Hepatocyte (in vitro differentiated cells): Measurements from ENCODE around the gene MAN1C1. TPM values are rescaled to one million over a fixed set of nuclear protein-coding genes. Genes with fewer than 3 reads are reported as not detected.
"Not testable (repeated sequence)": the region's sequence is repeated elsewhere in the genome, so short reads cannot be mapped to it uniquely, and the experiment has no call there.

Experiments
- DNase-seq: peaks from one replicate; pipeline ENCODE4 v3.0.0-alpha.2; 2016; ENCODE audit warnings: low spot score
- H2AFZ ChIP-seq: fragments of 200-600 bp; sonication (generic); 2 replicates; pipeline ENCODE4 v1.6.0; 2016; ENCODE audit warnings: antibody characterized with exemption, mild to moderate bottlenecking
- H3K27ac ChIP-seq: fragments of 200-600 bp; sonication (generic); 2 replicates; pipeline ENCODE4 v1.5.1; 2016; ENCODE audit warnings: mild to moderate bottlenecking
- H3K27me3 ChIP-seq: fragments of 200-600 bp; sonication (generic); 2 replicates; pipeline ENCODE4 v1.6.1; 2016
- H3K36me3 ChIP-seq: fragments of 200-600 bp; sonication (generic); replicated peaks from 2 replicates; pipeline ENCODE4 v1.5.1; 2016; ENCODE audit warnings: low read depth; ENCODE audit not compliant: insufficient read depth
- H3K4me1 ChIP-seq: fragments of 200-600 bp; sonication (generic); 2 replicates; pipeline ENCODE4 v1.5.1; 2016; ENCODE audit warnings: mild to moderate bottlenecking, moderate library complexity; ENCODE audit not compliant: insufficient read depth
- H3K4me2 ChIP-seq: fragments of 200-600 bp; sonication (generic); 2 replicates; pipeline ENCODE4 v1.6.0; 2016
- H3K4me3 ChIP-seq: fragments of 200-600 bp; sonication (generic); 2 replicates; pipeline ENCODE4 v1.5.1; 2016; ENCODE audit warnings: mild to moderate bottlenecking
- H3K79me2 ChIP-seq: fragments of 200-600 bp; sonication (generic); 2 replicates; pipeline ENCODE4 v1.6.0; 2017; ENCODE audit warnings: mild to moderate bottlenecking
- H3K9me2 ChIP-seq: fragments of 200-600 bp; sonication (generic); replicated peaks from 2 replicates; pipeline ENCODE4 v1.6.0; 2017; ENCODE audit warnings: mild to moderate bottlenecking; ENCODE audit not compliant: insufficient read depth
- H3K9me3 ChIP-seq: fragments of 200-600 bp; sonication (generic); 2 replicates; pipeline ENCODE4 v1.5.1; 2016; ENCODE audit warnings: low read depth, mild to moderate bottlenecking
- H4K20me1 ChIP-seq: fragments of 200-600 bp; sonication (generic); 2 replicates; pipeline ENCODE4 v1.6.0; 2016; ENCODE audit warnings: mild to moderate bottlenecking; ENCODE audit not compliant: insufficient read depth, poor library complexity, severe bottlenecking
- CTCF ChIP-seq: fragments of 200-600 bp; sonication (generic); IDR thresholded peaks from 2 replicates; pipeline ENCODE4 v1.5.1; 2016; ENCODE audit warnings: antibody characterized with exemption, mild to moderate bottlenecking; ENCODE audit not compliant: poor library complexity
- EZH2 ChIP-seq: fragments of 200-600 bp; sonication (generic); IDR thresholded peaks from 2 replicates; pipeline ENCODE4 v1.6.1; 2016; ENCODE audit warnings: antibody characterized with exemption, mild to moderate bottlenecking, borderline replicate concordance
- EZH2phosphoT487 ChIP-seq: fragments of 200-600 bp; sonication (generic); IDR thresholded peaks from one replicate; pipeline ENCODE4 v1.6.1; 2018; ENCODE audit warnings: antibody characterized with exemption, mild to moderate bottlenecking, low read depth, moderate library complexity; ENCODE audit not compliant: unreplicated experiment, severe bottlenecking
- WGBS: methylation state at CpG from one replicate; pipeline ENCODE4 v1.1.6; 2016; ENCODE audit warnings: low lambda C conversion rate; ENCODE audit errors: missing lambda C conversion rate; 5-methylcytosine and 5-hydroxymethylcytosine counted together
- polyA plus RNA-seq: library from polyadenylated mRNA; unstranded; fragments of >200 nt; fragmentation: Nextera tagmentation; extraction: Ambion mirVana; gene quantifications from 2 replicates; pipeline ENCODE4 v1.2.1, GENCODE V29; 2016
- total RNA-seq: library from RNA; depleted of rRNA; stranded (reverse); fragments of >200 nt; gene quantifications from 2 replicates; pipeline ENCODE4 v1.2.3, GENCODE V29; 2014

Gene MAN1C1
- total and polyA plus RNA-seq, 2 experiments from 2014 or later, result 20.6 to 29.3 TPM

- no peak for DNase-seq
- TF ChIP-seq CTCF (no peak), EZH2 (no peak), EZH2phosphoT487 (no peak)
- Histone ChIP-seq H3K27me3 (no peaks in the 10 kb centered on the region), H3K9me3 (no peaks in the 10 kb centered on the region), H3K9me2 (no peaks in the 10 kb centered on the region), H3K27ac (no peak overlapping the region), H4K20me1 (no peaks in the 10 kb centered on the region), H2AFZ (no peak overlapping the region), H3K79me2 (no peaks in the 10 kb centered on the region), H3K36me3 (no peaks in the 10 kb centered on the region), H3K4me1 (no peaks in the 10 kb centered on the region), H3K4me2 (no peak overlapping the region), H3K4me3 (no peak overlapping the region)
- WGBS, result 90% methylated on average over 5 of the region's 5 CpGs
These were observed 34.8 kb upstream of the MAN1C1 start for GRCh38 chr1:25581764-25582163.

GRCh38 chr1:25583519-25584370, 32.8 kb upstream of the MAN1C1 start:
- Histone ChIP-seq H3K9me2 (no peaks in the 10 kb centered on the region), H3K27me3 (no peaks in the 10 kb centered on the region), H3K36me3 (no peaks in the 10 kb centered on the region), H4K20me1 (no peaks in the 10 kb centered on the region), H3K4me1 (no peaks in the 10 kb centered on the region), H3K4me3 (no peak overlapping the region), H2AFZ (no peak overlapping the region), H3K4me2 (no peak overlapping the region), H3K27ac (no peak overlapping the region), H3K9me3 (no peaks in the 10 kb centered on the region), H3K79me2 (no peaks in the 10 kb centered on the region)
- 91% methylated on average over 14 of the region's 14 CpGs for WGBS
- no peak for DNase-seq
- no peak for TF ChIP-seq EZH2phosphoT487
- TF ChIP-seq EZH2, result no peak

- no peak for DNase-seq
- Histone ChIP-seq H3K9me3 (no peaks in the 10 kb centered on the region), H3K4me3 (no peak overlapping the region), H3K4me2 (no peak overlapping the region), H3K27ac (no peak overlapping the region), H3K36me3 (no peaks in the 10 kb centered on the region), H3K4me1 (no peaks in the 10 kb centered on the region), H3K79me2 (no peaks in the 10 kb centered on the region), H2AFZ (no peak overlapping the region), H3K27me3 (no peaks in the 10 kb centered on the region), H3K9me2 (no peaks in the 10 kb centered on the region), H4K20me1 (no peaks in the 10 kb centered on the region)
- TF ChIP-seq CTCF (no peak), EZH2phosphoT487 (no peak), EZH2 (no peak)
- 88% methylated on average over 16 of the region's 16 CpGs for WGBS
These were observed 30.4 kb upstream of the MAN1C1 start for GRCh38 chr1:25586181-25586588.

- Histone ChIP-seq H3K4me1 (no peaks in the 10 kb centered on the region), H3K9me3 (no peaks in the 10 kb centered on the region), H3K4me2 (no peak overlapping the region), H3K4me3 (no peak overlapping the region), H3K9me2 (no peaks in the 10 kb centered on the region), H3K79me2 (no peaks in the 10 kb centered on the region), H2AFZ (no peak overlapping the region), H3K27ac (peak overlapping the region; percentile 59), H3K27me3 (no peaks in the 10 kb centered on the region), H3K36me3 (no peaks in the 10 kb centered on the region), H4K20me1 (no peaks in the 10 kb centered on the region)
- 91% methylated on average over 8 of the region's 8 CpGs for WGBS
- no peak for DNase-seq
- TF ChIP-seq CTCF, result no peak
- no peak for TF ChIP-seq EZH2phosphoT487
- no peak for TF ChIP-seq EZH2
These were observed 29.3 kb upstream of the MAN1C1 start for GRCh38 chr1:25587290-25587689.

GRCh38 chr1:25588224-25588623, 28.4 kb upstream of the MAN1C1 start:
- 19% methylated on average over 7 of the region's 7 CpGs for WGBS
- H4K20me1 ChIP-seq, H3K27me3 ChIP-seq, DNase-seq, H3K9me3 ChIP-seq, H3K9me2 ChIP-seq, H3K4me3 ChIP-seq, H3K4me2 ChIP-seq, H2AFZ ChIP-seq, H3K36me3 ChIP-seq, H3K79me2 ChIP-seq, H3K4me1 ChIP-seq: not testable (repeated sequence)
- peak overlapping the region; percentile 72 for H3K27ac ChIP-seq

GRCh38 chr1:25588786-25589185, 27.8 kb upstream of the MAN1C1 start:
- H4K20me1 ChIP-seq, H2AFZ ChIP-seq, DNase-seq, H3K36me3 ChIP-seq, H3K79me2 ChIP-seq, H3K27me3 ChIP-seq, H3K4me1 ChIP-seq, H3K9me3 ChIP-seq, H3K9me2 ChIP-seq, H3K4me2 ChIP-seq, H3K4me3 ChIP-seq: not testable (repeated sequence)
- 96% methylated on average over 13 of the region's 13 CpGs for WGBS
- peak overlapping the region; percentile 72 for H3K27ac ChIP-seq
